ENCODE measurements around the gene MEGF8.

MEGF8 gene

DNA sequence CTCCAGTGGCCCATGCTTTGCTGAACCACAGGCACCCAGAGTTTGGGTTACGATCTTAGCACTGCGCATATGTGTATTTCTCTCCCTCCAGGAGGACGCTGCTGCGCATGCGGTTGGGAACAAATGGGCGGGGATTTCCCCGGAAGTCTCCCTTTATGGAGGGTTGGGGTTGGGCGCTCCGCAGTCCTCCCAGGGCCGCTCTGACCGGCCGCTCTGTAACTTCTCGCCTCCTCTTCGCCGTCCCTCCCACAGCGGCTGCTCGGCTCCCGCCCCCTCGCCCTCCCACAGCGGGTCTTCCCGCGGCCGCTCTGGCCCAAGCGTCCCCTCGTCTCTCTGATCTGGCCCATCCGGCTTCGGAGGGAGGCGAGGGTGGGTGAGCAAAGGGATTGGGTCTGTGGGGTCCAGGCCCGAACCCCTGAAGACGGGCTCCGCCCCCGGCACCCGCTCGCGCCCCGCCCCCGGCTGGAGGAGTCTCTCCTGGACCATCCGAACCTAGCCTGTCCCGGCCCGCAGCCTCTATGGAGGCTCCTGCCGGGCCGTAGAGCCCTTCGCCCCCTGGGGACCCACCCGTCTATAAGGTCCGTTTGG lies at the start of gene MEGF8:
MEGF8 (plus strand) TSS at position 328 of the 588 bp plus-strand sequence. CDS start 609 bp downstream, outside the sequence.
- DNase-seq (ENCODE audit: low read depth in 2 of 2, low spot score in 1 of 2), result peak; percentile 93 to 98

GRCh38 chr19:42276284-42276683 lies 49.2 kb upstream of the MEGF8 start:
- DNase-seq (ENCODE audit: low read depth in 2 of 2, low spot score in 1 of 2), result no peak

- DNase-seq (ENCODE audit: low read depth in 2 of 2, low spot score in 1 of 2), result no peak
Measured at GRCh38 chr19:42276821-42277220, 48.6 kb upstream of the MEGF8 start.

- DNase-seq (ENCODE audit: low read depth in 2 of 2, low spot score in 1 of 2), result no peak
Measured at GRCh38 chr19:42277821-42278451, 47.5 kb upstream of the MEGF8 start.

- no peak for DNase-seq (ENCODE audit: low read depth in 2 of 2, low spot score in 1 of 2)
Measured at GRCh38 chr19:42278452-42279154, 46.8 kb upstream of the MEGF8 start.

DNA sequence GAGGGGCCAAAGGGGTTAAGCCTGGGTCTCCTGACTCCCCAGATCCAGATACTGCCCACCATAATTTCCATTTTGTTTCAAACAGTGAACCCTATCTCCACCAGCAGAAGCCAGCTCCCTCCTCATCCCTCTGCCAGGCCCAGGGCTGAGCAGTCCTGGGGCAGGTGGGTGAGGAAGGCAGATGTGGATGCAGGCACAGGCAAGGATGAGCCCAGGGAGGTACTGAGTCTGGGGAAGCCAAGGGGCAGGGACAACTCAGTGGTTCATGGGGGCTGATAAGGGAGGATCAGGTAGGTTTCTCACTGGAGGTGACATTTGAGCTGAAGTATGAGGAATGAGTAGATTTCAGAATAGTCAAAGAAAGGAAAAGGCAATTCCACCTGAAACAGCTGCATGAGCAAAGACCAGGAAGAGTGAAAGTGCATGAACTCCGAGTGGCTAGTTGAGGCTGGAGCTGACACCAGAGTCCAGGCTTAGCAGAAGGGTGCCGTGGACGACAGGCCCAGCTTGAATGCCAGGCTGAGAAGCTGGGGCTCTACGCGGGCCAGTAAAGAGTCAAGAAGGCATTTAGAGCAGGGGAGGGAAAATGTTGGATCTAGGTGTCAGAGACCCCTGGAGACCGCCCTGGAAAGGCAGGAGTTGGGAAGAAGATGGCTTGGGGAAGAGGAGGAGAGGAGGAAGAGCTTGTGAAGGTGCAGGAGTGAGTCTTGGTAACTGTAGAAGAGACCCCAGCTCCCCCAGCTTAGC lies 46.1 kb upstream of the MEGF8 start:
- no peak for DNase-seq (ENCODE audit: low read depth in 2 of 2, low spot score in 1 of 2)

- peak; percentile 58 to 69 for DNase-seq (ENCODE audit: low read depth in 2 of 2, low spot score in 1 of 2)
Measured at GRCh38 chr19:42279902-42280814, 45.3 kb upstream of the MEGF8 start.

DNA sequence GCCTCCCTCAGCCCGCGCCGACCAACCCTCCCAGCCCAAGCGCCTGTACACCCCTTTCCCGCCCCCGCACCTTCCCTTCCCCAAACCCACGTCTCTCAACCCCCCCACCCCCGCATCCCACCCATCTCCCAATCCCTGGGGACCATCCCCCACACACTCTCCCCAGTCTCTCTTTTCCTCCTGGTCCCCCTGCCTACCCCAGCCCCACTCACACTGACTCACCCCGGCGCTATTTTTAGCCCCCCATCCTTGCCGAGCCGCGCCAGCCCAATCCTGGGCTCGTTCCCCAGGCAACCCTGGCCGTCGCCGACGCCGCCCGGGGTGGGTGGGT lies 44.7 kb upstream of the MEGF8 start:
- no peak for DNase-seq (ENCODE audit: low read depth in 2 of 2, low spot score in 1 of 2)

GRCh38 chr19:42281146-42281826 lies 44.1 kb upstream of the MEGF8 start:
- no peak for DNase-seq (ENCODE audit: low read depth in 2 of 2, low spot score in 1 of 2)

DNA sequence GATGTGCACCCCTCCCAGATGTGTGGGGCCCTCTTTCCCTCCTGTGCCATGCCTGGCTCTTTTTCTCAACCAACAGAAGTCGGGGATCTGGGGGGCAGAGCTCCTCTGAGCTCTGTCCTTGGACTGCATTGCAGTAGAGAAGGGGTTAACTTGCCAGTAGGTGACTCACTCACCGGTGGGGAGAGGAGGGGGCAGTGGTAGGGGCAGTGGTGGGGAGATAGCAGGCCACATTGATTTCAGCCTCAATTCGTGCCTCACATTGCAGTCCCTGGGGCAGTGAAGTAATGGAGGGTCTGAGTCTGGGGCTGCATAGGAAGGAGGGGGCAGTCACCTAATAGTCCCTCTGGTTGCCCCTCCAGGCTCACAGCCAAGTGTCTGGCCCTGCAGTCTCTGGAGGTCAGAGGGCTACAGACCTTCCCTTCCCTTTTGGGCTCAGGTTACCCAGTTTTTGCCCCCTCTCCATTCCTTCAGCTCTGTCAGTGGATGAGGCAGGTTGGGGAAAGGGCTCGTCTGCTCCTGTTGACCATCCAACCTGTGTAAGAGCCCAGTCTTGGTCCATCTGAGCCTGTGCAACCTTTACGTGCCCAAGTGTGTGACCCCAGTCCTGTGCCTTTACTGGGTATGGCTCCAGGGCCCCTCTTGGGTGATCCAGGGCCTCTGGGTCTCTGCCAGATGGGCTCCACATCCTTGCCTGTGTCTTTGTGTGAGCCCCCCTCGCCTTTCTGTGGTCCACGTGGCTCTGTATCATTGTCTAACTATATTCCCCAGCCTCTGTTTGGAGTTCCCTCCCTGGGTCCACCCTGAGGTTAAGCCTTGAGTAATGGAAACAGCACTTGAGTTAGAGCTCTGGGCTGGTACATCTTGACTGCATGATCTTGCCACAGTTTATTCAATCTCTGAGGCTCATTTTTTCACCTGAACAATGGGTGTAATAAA lies 43.3 kb upstream of the MEGF8 start:
- DNase-seq (ENCODE audit: low read depth in 2 of 2, low spot score in 1 of 2), result no peak

- DNase-seq (ENCODE audit: low read depth in 2 of 2, low spot score in 1 of 2), result no peak
Measured at GRCh38 chr19:42282819-42283187, 42.6 kb upstream of the MEGF8 start.

DNA sequence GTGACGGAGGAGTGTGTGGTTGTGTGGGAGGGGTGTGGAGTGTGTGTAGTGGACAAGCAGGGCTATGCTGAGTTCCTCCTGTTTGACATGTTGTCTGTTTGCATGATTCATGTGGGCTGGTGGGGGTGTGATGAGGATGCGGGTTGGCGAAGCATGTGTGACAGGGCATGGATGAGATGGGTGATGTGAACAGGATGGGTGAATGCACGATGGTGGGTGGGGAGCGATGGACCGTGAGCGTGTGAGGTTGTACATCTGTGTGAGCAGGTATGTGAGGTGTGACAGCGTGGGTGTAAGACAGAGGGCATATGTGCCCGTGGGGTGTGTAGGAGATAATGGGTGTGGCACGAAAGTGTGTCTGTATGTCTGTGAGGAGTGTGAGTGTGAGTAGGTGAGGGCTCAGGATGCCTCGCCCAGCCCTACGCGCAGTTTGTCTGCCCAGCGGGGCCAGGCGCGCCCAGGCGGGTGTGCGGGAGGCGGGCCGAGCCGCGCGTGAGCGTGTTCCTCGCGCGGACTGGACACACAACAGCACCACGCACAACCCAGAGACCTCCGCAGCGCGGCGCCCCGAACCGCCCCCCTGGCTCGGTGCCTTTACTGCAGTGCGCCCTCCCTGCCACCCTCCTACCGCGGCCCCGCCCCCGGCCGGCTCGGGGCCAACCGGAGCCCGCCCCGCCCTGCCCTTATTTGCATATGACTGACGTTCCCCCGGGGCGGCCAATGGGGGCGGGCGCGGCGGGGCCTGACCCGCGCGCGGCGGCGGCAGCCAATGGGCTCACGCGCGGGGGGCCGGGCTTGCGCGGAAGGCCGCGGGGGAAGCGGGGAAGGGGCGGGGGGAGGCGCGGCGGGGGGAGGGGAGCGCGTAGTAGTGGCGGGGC lies 42.0 kb upstream of the MEGF8 start:
- peak; percentile 88 to 92 for DNase-seq (ENCODE audit: low read depth in 2 of 2, low spot score in 1 of 2)

- peak; percentile 53 to 71 for DNase-seq (ENCODE audit: low read depth in 2 of 2, low spot score in 1 of 2)
Measured at GRCh38 chr19:42284066-42284501, 41.4 kb upstream of the MEGF8 start.

- DNase-seq (ENCODE audit: low read depth in 2 of 2, low spot score in 1 of 2), result no peak
Measured at GRCh38 chr19:42284591-42285341, 40.7 kb upstream of the MEGF8 start.

DNA sequence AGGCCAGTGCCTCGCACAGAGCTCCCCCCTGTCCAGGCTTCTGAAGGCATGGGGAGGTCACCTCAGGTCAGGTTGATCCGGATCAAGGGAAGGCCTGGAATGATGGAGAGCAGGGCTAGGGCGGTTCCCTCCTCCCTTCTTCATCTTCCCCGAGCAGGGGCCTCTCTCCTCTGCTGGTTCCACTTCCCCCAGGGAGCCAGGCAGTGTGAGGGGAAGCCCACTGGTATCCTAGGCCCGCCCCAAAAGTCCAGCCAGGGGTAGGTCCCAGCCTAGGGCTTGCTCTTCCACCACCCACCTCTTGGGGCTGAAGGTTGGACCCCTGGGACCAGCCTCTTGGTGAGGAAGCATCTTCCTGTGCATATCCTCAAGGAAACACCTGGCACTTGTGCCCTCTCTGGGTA lies 39.9 kb upstream of the MEGF8 start:
- DNase-seq (ENCODE audit: low read depth in 2 of 2, low spot score in 1 of 2), result no peak

- DNase-seq (ENCODE audit: low read depth in 2 of 2, low spot score in 1 of 2), result no peak
Measured at GRCh38 chr19:42285988-42286348, 39.5 kb upstream of the MEGF8 start.

DNA sequence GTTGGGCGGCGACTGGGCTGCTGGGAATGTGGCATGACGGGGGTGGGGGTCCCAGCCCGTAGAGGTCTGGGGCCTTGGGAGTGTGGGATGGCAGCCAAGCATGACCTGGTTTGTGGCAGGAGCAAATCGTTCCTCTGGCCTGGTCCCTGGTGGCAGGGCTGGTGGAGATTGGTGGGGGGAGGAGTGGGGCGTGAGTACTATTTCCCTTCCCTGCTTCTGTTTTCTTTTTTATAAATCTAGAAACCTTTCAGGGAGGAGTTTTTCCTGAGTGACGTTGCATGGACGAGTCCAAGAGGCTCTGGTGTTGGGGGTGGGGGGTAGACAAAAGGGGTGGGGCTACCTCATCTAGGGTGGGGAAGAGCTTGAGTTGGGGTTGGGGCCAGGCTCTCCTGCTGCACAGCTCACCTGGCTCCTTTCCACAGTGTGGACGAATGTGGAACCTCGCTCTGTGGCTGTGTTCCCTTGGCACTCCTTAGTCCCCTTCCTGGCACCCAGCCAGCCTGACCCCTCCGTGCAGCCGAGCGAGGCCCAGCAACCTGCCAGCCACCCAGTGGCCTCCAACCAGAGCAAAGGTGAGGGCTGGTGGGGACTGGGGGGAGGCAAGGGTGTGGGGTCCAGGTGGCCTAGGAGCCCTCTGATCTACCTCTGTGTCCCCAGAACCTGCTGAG lies 39.0 kb upstream of the MEGF8 start:
- DNase-seq (ENCODE audit: low read depth in 2 of 2, low spot score in 1 of 2), result no peak

Measured in stimulated activated CD8-positive, alpha-beta memory T cell treated with anti-CD3 and anti-CD28 coated beads, Interleukin-4, amount 100 ng/mL, for 1 hour (primary cell).